HG03139 (cell line): ENCODE measurements around the gene UCHL3.

Experiments used
- ATAC-seq: cut with Tn5 transposase; IDR thresholded peaks from one replicate; pipeline ENCODE4 v1.9.1; 2021; ENCODE audit not compliant: unreplicated experiment

UCHL3 gene

DNA sequence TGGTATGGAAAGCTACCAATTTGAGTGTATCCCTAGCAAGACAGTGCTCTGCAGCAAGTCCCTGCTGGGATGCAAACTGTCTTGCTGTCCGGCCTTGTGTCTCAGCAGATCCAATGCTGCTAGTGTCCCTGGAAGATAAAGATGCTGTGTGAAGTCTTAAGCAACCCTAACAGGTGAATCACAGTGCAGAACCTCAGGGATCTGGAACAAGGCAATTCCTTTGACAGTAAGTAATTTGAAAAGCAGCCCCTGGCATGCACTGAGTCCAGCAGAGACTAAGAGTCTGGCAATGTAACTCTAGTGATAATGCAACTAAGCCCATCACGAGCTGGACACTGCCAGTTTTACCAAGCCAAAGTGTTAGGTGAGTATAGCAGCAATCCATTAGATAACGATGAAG lies 1.7 kb upstream of the UCHL3 start:
- ATAC-seq, result no peak

DNA sequence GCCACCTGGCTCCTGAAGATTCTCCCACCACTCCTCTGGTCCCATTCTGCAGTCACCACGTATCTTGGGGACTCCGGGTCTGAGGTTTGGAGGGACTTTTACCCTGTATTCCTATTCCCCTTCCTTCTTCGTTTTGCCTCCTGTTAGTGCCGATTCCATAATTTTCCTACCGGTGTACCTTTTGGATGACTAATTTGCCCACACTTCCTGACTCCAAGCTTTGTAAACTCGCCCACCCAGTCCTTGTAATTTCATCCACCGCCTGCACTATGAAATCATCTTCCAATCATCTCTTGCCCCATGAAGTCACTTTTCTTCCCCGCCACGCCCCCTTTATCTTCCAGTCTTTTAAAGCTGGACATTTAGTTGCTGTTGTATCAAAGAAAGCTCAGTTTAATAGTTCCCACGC lies 572 bp downstream of the UCHL3 start:
- peak; percentile 1 for ATAC-seq

DNA sequence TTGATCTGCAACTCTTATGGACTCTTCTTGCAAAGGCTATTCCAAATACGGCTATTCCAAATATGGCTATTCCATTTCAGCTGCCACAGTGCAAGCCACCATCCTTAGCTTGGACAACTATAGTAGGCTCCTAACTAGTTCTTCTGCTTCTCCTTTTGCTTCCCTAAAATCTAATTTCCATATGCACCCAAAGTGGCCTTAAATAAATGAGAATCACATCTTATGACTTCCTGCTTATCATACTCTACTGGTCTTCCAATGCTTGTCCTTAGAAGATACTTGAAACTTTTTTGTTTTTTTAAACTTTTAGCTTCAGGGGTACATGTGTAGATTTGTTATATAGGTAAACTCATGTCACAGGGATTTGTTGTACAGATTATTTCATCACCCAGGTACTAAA lies 4.9 kb downstream of the UCHL3 start:
- no peak for ATAC-seq

DNA sequence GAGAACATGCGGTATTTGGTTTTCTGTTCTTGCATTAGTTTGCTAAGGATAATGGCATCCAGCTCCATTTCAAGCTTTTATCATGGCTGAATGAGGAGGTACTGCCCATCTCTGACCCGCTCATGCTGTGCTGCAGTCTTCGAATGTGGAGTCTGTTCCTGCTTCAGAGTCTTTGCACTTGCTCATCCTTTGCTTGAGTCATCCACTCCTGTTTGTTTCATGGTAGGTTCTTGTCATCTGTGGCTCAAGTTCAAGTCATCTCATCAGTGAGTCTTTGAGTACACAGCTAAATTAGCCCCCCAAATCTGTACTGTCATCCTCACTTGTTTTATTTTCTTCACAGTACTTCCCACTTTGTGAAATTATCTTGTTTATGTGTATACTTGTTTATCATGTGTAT lies 5.4 kb downstream of the UCHL3 start:
- no peak for ATAC-seq

DNA sequence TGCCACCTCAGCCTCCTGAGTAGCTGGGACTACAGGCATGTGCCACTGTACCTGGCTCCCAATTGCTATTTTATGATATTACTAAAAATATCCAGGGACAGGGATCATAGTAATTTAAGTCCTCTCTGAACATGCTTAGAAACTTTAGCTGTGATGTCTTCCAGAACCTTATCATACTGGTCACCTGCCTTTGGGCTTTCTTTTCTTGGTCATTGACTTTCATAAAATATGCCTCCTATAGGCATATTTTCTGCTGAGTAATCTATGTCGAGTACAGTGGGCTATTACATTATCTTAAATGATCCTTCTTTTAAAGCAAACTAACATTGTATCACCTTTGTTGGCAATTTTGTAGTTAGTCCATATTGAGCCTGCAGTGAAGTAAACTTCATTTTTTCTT lies 6.2 kb downstream of the UCHL3 start:
- no peak for ATAC-seq

DNA sequence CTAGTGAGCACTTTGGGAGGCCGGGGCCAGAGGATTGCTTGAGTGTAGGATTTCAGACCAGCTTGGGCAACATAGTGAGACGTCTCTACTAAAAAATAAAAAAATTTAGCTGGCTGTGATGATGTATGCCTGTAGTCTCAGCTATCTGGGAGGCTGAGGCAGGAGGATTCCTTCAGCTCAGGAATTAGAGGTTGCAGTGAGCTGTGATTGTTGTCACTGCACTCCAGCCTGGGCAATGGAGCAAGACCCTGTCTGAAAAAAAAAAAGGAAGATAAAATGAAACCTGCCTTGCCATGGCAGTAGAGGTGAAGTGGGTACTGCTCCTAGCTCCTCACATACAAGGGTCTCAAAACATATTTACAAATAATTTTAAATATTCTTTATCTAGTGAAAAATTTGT lies 7.4 kb downstream of the UCHL3 start:
- ATAC-seq, result no peak

DNA sequence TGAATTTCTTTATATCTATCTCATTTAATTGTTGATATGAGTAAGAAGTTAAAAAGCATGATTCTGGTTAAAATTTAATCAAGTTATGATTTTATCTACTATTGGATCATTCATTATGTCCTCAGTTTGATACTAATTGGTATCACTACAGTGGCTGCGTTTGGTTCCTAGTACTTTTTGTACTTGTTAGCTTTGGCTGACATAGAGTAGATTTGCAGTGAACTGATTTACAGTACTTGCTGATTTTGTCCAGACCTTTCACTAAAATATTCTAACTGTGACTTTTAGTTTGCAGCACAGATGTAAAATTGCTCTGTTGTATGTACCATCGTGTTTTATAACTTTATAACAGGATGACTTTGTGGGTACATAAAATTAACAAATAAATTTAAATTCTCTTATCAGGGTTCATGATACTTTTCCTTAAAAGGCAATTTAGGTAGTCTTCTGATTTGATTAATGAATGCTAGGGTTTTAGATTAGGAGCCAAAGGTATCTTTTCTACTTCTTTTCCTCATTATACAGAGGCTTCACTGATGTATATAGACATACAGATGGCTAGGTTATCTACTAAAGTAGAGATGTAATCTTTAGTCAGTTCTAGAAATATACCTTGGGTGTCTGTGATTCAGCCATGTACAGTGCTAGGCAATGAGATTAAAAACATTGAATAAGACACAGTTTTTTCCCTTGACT lies 8.7 kb downstream of the UCHL3 start:
- no peak for ATAC-seq

DNA sequence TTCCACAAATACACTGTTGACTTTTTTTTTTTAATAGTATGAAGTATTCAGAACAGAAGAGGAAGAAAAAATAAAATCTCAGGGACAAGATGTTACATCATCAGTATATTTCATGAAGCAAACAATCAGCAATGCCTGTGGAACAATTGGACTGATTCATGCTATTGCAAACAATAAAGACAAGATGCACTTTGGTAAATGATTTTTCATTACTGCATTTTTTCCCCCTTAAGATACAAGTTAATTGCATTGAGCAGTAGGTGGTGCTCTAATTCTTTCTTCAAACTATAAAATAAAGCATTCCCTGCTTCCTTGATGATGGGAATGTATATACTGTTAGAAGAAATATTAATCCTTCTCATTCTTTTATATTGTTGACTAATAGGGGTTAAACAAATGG lies 17.1 kb downstream of the UCHL3 start:
- ATAC-seq, result no peak

DNA sequence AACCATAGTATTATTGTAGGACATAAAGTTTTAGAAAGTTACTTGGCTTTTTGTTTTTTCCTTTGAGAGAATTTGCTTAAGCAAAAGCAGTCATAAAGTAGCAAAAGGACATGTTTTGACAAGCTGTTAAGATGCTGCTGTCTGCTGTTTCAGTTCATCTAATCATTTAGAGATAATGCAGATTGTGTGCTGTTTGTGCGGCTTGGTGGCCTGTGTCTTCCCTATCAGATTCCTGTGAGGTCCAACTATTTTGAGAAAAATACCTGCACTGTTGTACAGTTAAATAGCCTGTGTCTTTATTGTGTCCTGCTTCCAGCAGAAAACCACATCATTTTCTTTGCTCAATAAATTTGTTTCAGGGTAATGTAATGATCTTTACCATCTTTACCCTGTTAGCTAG lies 20.0 kb downstream of the UCHL3 start:
- no peak for ATAC-seq

DNA sequence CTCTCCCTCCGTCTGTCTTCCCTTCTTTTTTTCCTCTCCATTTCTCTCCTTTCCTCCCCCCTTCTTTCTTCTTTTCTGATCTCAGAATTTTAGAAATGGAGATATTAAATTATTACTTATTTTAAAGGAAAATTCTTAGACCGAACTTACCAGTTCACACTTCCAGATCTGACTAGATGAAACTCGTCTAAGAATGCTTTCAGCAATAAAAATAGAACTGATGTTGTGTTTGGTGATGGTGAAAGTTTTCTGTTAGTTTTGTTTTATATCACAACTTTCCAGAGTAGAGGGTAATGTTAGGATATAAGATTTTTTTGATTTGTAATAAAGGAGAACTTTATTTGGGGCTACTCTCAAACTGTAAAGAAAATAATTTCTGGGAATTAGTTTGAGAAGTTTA lies 29.9 kb downstream of the UCHL3 start:
- no peak for ATAC-seq

DNA sequence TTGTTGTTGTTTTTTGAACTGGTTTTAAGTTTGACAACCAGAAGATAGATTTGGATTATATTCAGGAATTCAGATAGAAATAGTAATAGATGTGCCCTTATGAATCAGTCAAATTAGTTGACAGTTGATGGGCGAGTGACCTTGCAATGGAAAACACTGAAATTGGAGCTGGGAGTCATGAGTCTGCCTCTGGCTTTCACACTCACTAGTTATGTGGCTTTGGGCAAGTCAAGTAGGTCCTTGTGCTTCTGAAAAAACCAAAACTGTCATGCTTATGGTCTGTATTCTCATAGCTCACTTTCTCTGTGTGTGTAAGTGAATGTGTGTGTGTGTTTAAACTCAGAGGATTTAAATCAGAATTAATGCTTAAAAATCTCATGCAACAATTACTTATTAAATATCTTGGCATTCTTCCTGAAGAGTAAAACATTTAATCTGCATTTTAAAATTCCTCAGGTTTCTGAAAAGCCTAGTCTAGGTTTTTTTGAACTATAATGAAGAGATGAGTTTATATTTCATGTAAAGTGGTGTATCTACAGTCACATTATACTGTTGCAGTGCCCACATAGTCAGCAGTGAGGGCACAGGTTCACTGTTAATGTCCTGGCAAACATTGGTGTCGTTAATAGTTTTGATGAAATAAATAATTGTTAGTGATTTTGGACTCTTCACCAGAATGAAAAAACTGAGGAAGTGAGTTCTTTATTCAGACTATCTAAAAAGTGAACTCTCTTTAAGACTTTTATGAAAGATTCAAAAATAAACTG lies 32.5 kb downstream of the UCHL3 start:
- ATAC-seq, result no peak

DNA sequence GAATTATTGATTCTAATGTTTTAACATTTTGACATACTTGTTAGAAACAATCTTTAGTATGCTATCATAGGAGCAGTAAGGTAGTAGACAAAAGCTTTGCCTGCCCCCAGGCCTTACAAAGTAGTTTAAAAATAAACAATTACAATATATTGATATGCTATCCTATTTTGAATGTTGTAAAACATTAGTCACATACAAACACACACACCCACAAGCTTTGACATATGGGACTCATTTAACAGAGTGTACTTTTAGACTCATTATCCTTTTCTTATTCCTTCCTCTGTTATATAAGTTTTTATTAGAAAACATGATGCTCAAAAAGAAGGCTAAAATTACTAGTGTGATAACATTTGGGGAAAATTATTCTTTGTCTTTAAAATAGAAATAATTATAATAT lies 33.5 kb downstream of the UCHL3 start:
- ATAC-seq, result no peak

DNA sequence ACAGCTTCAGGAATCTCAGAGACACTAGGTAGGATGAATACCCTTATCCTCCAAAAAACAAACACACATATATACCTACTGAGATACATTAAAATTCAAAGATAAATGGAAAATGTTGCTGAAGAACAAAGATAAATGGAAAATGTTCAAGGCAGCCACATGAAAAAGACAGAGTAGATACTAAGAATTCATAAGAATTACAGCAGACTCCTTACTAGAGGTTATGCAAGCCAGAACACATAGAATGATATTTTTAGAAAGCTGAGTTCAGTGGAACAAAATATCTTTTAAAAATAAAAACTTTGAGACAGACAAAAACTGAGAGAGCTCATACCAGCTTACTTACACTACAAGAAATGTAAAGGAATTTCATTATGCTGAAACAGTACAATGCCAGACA lies 35.6 kb downstream of the UCHL3 start:
- no peak for ATAC-seq

DNA sequence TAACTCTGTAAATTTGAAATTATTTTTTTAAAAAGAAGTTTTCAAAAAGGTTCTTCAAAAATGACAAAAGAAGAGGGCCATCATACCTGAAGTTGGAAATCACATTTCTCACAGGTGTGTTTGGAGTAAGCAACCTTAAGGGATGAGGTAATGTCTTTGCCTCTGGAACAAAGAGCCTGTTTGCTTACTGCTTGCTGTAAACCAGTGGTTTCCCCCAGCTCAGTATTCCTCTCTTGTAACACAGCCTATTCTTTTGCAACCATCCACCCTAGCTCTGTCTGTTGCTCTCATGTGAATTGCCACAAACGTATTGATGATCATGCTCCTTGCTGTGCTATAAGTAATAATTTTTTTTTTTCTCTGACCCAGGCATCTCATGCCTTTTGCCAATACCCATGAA lies 38.1 kb downstream of the UCHL3 start:
- no peak for ATAC-seq

DNA sequence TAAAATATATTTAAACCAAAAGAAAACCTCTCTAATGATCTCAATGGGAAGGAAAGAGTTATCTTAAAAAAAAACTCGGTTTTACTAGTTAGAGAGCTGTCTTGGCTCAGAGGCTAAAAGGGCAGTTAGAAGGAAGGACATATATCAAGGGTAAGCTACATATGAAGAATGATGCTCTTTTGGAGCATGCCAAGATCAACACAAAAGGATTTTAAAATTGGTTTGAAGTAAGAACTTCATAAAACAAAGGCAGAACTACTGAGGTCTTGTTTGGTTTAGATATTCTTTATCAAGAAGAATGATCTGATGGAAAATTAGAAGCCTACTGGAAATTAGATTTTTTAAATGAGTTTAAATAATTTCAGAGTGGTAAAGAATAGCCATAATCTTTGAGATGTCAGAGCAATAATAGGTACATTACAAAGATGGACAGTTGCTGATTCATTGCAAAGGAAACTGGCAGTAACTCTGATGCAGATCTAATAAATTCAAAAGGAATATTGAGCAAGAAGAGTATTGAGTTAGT lies 47.1 kb downstream of the UCHL3 start:
- ATAC-seq, result no peak

DNA sequence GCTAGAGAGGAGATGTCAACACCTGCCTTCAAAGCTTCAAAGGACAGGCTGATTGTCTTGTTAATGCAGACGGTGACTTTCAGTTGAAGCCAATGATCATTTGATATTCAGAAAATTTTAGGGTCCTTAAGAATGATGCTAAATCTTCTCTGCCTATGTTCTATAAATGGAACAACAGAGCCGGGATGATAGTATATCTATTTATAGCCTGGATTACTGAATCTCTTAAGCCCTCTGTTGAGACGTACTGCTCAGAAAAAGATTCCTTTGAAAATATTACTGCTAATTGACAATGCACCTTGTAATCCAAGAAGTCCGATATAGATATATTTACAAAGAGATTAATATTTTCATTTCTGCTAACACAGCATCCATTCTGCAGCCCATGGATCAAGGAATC lies 50.8 kb downstream of the UCHL3 start:
- ATAC-seq, result no peak

DNA sequence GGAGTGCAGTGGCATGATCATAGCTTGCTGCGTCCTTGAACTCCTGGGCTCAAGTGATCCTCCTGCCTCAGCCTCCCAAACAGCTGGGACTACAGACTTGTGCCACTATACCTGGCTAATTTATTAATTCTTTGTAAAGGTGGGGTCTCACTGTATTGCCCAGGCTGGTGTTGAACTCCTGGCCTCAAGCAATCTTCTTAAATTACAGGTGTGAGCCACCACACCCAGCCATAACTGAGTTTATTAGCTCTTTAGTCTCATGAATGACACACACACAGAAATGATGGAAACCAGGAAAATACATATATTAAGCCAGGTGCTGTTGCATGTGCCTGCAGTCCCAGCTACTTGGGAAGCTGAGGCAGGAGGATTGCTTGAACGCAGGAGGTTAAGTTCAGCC lies 53.4 kb downstream of the UCHL3 start:
- ATAC-seq, result no peak

DNA sequence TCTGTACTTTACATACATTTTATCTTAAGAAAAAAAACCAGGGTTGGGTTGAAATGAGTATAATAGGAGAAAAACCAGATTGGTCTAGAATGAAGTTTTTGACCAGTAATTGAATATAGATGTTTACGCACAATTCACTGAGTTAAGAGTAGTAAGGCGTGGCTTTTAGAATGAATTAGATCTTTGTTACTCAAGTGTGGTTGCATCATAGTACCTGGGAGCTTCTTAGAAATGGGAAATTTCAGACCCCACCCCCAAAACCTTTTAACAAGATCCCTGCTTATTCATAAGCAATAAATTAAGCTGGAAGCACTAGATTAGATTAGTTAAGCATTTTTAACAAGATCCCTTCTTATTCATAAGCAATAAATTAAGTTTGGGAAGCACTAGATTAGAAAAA lies 57.9 kb downstream of the UCHL3 start:
- ATAC-seq, result no peak

DNA sequence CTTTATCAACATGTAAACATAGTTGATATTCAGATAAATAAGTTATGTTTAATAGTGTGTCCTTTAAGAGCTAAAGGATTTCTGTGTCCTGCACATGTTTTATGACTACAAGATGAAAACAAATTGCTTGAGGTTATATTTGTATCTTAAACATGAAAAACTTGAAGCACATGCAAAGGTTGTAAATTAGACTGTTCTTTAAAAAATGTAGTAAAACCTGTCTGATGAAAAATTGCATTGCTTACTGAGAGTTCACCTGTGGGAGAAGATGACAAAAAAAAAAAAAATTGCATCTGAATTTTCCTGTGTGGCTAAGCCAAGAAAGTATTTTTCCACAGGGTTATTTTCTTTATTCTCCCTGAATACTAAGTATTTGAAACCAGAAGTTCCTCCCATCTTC lies 60.9 kb downstream of the UCHL3 start:
- ATAC-seq, result no peak

DNA sequence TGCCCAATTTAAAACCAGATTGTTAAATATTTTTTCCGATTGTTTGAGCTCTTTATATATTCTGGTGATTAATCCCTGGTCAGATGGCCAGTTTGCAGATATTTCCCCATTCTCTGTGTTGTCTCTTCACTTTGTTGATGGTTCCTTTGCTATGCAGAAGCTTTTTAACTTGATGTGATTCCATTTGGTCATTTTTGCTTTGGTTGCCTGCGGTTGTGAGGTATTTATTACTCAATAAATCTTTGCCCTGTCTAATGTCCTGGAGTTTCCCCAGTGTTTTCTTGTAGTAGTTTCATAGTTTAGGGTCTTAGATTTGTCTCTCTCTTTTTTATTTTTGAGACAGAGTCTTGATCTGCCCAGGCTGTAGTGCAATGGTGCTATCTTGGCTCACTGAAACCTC lies 62.8 kb downstream of the UCHL3 start:
- ATAC-seq, result no peak

DNA sequence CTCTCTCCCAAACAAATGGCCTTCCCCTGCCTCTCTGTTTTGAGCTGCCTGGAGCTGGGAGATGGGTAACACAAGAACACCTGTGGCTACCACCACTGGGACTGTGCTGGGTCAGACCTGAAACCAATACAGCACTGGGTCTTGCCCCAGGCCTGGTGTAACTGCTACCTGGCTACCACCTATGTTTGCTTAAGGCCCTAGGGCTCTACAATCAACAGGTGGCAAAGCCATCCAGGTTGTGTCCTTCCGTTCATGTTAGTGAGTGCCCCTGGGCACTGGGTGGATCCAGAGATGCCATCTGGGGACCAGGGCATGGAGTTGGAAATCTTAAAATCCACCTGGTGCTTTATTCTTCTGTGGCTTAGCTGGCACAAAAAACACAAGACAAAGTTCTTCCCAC lies 67.6 kb downstream of the UCHL3 start:
- ATAC-seq, result no peak

DNA sequence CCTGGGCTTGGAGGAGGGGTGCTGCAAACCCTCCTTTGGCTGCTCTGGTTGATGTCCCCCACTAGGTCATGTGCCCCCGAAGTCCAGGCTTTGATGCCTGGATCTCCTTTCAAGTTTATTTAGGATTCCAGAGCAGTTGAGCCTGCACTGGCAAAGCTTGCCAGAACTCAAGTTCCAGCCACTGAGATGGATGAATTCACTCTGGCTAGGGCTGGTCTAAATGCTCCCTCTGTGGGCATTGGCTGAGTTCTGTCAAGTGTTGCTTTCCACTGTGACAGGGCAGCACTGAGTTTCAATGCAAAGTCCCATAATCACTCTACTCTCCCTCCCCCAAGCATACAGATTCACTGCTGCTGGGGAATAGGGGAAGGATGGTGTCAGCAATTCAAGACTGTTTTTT lies 68.7 kb downstream of the UCHL3 start:
- no peak for ATAC-seq

DNA sequence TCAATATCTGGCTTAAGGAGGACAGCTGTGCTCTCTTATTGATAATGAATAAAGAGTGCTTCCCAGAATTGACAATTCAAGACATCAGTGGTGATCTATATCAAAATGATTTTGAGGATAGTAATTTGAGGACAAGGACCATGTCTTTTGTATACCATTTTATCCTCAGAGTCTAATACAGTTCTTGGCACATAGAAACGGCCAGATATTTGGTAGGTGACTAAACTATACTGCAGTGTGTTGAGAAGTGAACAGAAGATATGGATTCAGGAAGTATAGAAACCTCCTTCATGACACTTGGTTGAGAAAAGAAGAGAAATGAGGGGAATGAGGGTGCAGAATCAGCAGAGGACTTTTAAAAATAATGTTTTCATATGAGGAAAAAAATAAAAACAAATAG lies 70.4 kb downstream of the UCHL3 start:
- no peak for ATAC-seq
